DMS53 treated with DMSO at 0.1 percent for 48 hours (cell line): ENCODE data around the gene CCDC85A.

ENCODE experiments used
- DNase-seq: peaks from one replicate; lab custom pipeline; 2025; ENCODE audit not compliant: unreplicated experiment; lab: John Stamatoyannopoulos, UW

CCDC85A gene

GRCh38 chr2:56357655-56358295 lies 174.0 kb downstream of the CCDC85A start:
- DNase-seq = no peak

- no peak for DNase-seq
Observed at GRCh38 chr2:56361844-56362243, 178.1 kb downstream of the CCDC85A start.

- no peak for DNase-seq
Observed at GRCh38 chr2:56364902-56365301, 181.1 kb downstream of the CCDC85A start.

GRCh38 chr2:56369316-56369715 lies 185.5 kb downstream of the CCDC85A start:
- DNase-seq = no peak

- no peak for DNase-seq
Observed at GRCh38 chr2:56372071-56372656, 188.4 kb downstream of the CCDC85A start.

- no peak for DNase-seq
Observed at GRCh38 chr2:56375251-56375650, 191.5 kb downstream of the CCDC85A start.

- no peak for DNase-seq
Observed at GRCh38 chr2:56376699-56377665, 193.2 kb downstream of the CCDC85A start.

GRCh38 chr2:56379066-56379465 lies 195.3 kb downstream of the CCDC85A start:
- DNase-seq = no peak

GRCh38 chr2:56380861-56381260 lies 197.1 kb downstream of the CCDC85A start:
- DNase-seq = no peak

- DNase-seq = peak; percentile 23
Observed at GRCh38 chr2:56382466-56382865, 198.7 kb downstream of the CCDC85A start.

- DNase-seq = no peak
Observed at GRCh38 chr2:56386657-56387056, 202.9 kb downstream of the CCDC85A start.

GRCh38 chr2:56390644-56391043 lies 206.9 kb downstream of the CCDC85A start:
- DNase-seq = no peak

GRCh38 chr2:56410140-56410539 lies 226.3 kb downstream of the CCDC85A start:
- DNase-seq = no peak

GRCh38 chr2:56416500-56417176 lies 232.8 kb downstream of the CCDC85A start:
- DNase-seq = no peak
